ENCODE results near the gene TEX30. TPM values are rescaled to one million over a fixed set of nuclear protein-coding genes. Genes with fewer than 3 reads are reported as not detected.

Gene TEX30
- total RNA-seq, 1 donor from 2014 or later: 11.1 TPM

GRCh38 chr13:102800145-102801041, 26.8 kb upstream of the TEX30 start:
- H3K27ac Mint-ChIP-seq (ENCODE audit: unreplicated experiment): peak overlapping the region; percentile 88
- no peak for DNase-seq (ENCODE audit: low spot score)
- H3K4me3 Mint-ChIP-seq (ENCODE audit: unreplicated experiment): peak overlapping the region; percentile 84

GRCh38 chr13:102799426-102800144, 26.0 kb upstream of the TEX30 start:
- H3K36me3 Mint-ChIP-seq (ENCODE audit: low read depth): peaks cover 1% of the 10 kb centered on the region
- no peaks in the 10 kb centered on the region for H3K27me3 Mint-ChIP-seq (ENCODE audit: low read depth)
- no peaks in the 10 kb centered on the region for H3K9me3 Mint-ChIP-seq (ENCODE audit: low read depth)
- H3K4me1 Mint-ChIP-seq (ENCODE audit: low read depth): peaks cover 35% of the 10 kb centered on the region
- H3K4me3 Mint-ChIP-seq (ENCODE audit: unreplicated experiment): peak overlapping the region; percentile 84
- peak overlapping the region; percentile 88 for H3K27ac Mint-ChIP-seq (ENCODE audit: unreplicated experiment)
- no peak for TF ChIP-seq CTCF (IDR thresholded peaks at IDR 0.05)
- DNase-seq (ENCODE audit: low spot score): no peak

More at GRCh38 chr13:102800145-102801041, 26.8 kb upstream of the TEX30 start:
- Mint-ChIP-seq H3K9me3 (ENCODE audit: low read depth) (no peaks in the 10 kb centered on the region), H3K4me1 (ENCODE audit: low read depth) (peaks cover 35% of the 10 kb centered on the region), H3K27me3 (ENCODE audit: low read depth) (no peaks in the 10 kb centered on the region), H3K36me3 (ENCODE audit: low read depth) (peaks cover 1% of the 10 kb centered on the region)
- TF ChIP-seq CTCF (IDR thresholded peaks at IDR 0.05): peak; percentile 95

GRCh38 chr13:102798581-102799425, 25.2 kb upstream of the TEX30 start, which contains the start of the genes BIVM and POGLUT2:
Gene BIVM, plus strand, starts transcription at chr13:102799119. Its CDS starts 8,149 bp downstream, at chr13:102807268.
Gene POGLUT2, minus strand, starts transcription at chr13:102798976. Its CDS starts 306 bp downstream, at chr13:102798670.
- no peaks in the 10 kb centered on the region for H3K9me3 Mint-ChIP-seq (ENCODE audit: low read depth)
- peaks cover 35% of the 10 kb centered on the region for H3K4me1 Mint-ChIP-seq (ENCODE audit: low read depth)
- DNase-seq (ENCODE audit: low spot score): peak; percentile 97
- no peaks in the 10 kb centered on the region for H3K27me3 Mint-ChIP-seq (ENCODE audit: low read depth)
- H3K4me3 Mint-ChIP-seq (ENCODE audit: unreplicated experiment): peak within 1 kb of the TSS; percentile 84
- peaks cover 1% of the 10 kb centered on the region for H3K36me3 Mint-ChIP-seq (ENCODE audit: low read depth)
- H3K27ac Mint-ChIP-seq (ENCODE audit: unreplicated experiment): peak within 1 kb of the TSS; percentile 92
- TF ChIP-seq CTCF (IDR thresholded peaks at IDR 0.05): no peak

- H3K27me3 Mint-ChIP-seq (ENCODE audit: low read depth): no peaks in the 10 kb centered on the region
- no peak overlapping the region for H3K4me3 Mint-ChIP-seq (ENCODE audit: unreplicated experiment)
- H3K9me3 Mint-ChIP-seq (ENCODE audit: low read depth): no peaks in the 10 kb centered on the region
- peaks cover 14% of the 10 kb centered on the region for H3K36me3 Mint-ChIP-seq (ENCODE audit: low read depth)
- H3K4me1 Mint-ChIP-seq (ENCODE audit: low read depth): peaks cover 12% of the 10 kb centered on the region
- TF ChIP-seq CTCF (IDR thresholded peaks at IDR 0.05): no peak
- H3K27ac Mint-ChIP-seq (ENCODE audit: unreplicated experiment): no peak overlapping the region
- no peak for DNase-seq (ENCODE audit: low spot score)
Observed at GRCh38 chr13:102793611-102794355, 20.2 kb upstream of the TEX30 start.
